ENCODE measurements around the gene CGB5.
"Not testable (repeated sequence)": the region's sequence is repeated elsewhere in the genome, so short reads cannot be mapped to it uniquely, and the experiment has no call there.

The CGB5 gene

DNA sequence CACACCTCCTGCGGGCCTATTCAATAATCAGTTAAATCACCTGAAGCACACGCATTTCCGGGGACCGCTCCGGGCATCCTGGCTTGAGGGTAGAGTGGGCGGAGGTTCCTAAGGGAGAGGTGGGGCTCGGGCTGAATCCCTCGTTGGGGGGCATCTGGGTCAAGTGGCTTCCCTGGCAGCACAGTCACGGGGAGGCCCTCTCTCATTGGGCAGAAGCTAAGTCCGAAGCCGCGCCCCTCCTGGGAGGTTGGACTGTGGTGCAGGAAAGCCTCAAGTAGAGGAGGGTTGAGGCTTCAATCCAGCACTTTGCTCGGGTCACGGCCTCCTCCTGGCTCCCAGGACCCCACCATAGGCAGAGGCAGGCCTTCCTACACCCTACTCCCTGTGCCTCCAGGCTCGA lies at the start of gene CGB5:
TSS of gene CGB5 (plus strand) at position 301 of the 400 bp plus-strand sequence. CDS start 362 bp downstream, outside the sequence.
- DNase-seq (ENCODE audit: low spot score): not testable (repeated sequence)

DNA sequence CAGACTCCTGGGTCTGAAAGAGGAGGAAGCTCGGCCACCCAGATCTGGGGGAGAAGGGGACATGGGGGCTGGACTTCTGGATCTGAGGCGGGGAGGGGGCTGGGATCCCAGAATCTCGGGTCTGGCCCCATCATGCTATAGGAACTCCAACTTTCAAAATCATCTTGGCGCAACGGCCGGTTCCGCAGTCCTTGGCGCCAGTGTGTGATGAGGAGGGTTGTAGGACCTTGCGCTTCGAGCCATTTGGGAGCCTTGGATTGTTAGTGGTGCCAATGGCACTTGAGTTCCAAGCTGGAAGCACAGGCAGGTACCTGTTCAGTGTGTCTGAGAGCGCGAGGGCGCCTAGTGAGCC lies 49.6 kb upstream of the CGB5 start:
- no peak for DNase-seq (ENCODE audit: low spot score)

DNA sequence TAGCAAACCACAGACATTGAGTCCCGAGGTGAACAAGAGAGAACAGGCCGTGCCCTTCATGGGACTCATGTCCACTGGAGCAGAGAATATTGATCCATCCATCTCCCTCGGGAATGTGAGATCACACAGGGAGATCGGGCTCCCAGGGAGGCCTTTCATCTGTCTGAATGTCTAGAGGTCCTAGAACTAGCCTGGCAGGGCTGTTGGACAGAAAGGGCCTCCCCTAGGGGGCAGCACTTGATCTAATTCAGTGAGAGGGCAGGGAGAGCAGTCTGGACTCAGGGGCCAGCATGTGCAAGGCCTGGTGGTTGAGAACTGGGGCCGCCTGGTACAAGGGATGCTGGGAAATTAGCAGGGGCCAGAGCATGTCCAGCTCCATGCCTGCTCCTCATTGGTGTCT lies 45.7 kb upstream of the CGB5 start:
- peak; percentile 55 for DNase-seq (ENCODE audit: low spot score)

DNA sequence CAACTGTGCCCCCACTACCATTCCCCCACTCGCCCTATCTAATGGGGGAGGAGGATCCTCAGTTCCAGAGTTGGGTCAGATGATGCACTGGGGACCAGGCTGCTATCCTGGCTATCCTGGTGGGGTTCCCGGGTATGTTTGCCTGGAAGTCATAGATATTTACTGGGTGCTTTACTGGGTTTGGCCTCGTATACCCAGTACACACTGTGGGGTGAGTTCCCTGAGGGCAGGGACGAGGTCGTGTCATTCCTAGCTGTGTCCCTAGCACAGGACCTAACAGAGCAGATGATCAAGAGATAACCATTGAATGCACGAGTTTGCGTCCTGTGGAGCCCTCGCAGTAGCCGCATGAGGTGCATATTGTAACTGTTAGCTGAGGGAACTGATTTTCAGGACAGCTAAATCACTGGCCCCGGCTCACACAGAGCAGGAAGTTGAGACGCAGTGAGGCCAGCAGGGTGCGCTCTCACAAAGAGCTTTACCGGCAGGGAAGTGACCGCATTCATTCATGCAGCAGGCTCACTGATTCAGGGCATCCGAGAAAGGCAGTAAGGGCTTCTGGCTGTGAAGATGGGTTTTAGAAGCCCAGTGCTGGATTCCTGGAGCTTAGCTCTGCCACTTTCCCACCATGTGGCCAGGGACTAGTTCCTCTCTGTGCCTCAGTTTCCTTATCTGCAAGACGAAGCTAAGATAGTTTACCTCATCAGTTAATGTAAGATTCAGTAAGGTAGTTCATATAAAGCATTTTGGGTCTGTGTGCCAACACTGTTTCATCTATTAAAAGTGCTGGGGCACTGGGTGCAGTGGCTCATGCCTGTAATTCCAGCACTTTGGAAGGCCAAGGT lies 43.9 kb upstream of the CGB5 start:
- DNase-seq (ENCODE audit: low spot score): peak; percentile 45

DNA sequence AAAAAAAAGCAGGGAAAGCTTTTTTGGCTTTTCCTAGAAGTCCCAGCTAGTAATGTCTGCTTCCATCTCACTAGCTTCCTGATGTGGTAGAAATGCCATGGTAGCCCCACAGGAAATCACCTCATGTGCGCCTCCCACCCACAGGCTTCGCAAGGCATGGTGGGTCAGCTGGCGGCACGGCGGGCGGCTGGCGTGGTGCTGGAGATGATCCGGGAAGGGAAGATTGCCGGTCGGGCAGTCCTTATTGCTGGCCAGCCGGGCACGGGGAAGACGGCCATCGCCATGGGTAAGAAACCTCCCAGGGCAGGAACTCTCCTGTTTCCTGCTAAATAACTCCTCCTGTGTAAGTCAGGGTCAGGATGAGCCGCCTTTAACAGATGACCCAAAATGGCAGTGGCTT lies 39.5 kb upstream of the CGB5 start:
- DNase-seq (ENCODE audit: low spot score): no peak

DNA sequence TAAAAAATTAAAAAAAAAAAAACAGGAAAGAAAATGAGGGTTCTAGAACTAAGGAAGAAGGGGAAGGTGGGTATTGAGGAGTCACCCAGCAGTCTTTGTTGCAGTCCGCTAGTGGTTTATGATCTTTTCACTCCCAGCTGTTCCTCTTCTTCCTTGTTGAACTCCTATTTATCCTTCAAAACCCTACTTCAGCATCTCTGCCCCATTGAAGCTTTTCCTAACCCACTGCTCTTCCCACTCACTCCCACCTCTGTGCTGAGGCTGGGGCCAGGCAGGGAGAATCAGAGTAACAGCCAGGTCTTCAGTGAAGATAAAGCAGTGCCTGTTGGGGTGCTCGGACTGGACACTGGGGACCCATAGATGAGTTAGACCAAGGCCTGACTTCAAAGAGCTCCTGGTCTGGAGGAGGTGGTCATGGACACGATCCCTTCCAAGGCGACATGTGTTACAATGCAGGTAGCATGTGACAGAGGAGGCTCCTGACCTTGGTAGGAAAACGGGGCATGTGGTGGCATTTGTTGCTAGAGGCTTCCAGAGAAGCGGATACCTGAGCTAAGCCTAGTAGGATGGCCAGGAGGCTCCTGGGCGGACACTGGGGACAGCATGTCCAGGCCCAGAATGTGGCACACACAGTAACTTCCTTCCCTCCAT lies 38.6 kb upstream of the CGB5 start:
- no peak for DNase-seq (ENCODE audit: low spot score)

DNA sequence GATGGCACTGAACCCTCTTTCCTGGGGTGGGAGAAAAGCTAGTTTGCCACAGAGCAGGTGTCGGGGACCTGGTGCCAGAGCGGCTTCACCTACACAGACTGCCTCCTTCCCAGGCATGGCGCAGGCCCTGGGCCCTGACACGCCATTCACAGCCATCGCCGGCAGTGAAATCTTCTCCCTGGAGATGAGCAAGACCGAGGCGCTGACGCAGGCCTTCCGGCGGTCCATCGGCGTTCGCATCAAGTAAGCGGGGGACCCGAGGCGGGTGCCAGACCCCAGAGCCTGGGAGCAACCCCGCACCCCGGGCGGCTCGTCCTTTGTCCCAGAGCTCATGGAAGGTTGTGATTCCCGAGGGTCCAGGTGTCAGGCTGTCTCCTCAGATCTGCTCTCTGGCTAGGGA lies 36.7 kb upstream of the CGB5 start:
- no peak for DNase-seq (ENCODE audit: low spot score)

DNA sequence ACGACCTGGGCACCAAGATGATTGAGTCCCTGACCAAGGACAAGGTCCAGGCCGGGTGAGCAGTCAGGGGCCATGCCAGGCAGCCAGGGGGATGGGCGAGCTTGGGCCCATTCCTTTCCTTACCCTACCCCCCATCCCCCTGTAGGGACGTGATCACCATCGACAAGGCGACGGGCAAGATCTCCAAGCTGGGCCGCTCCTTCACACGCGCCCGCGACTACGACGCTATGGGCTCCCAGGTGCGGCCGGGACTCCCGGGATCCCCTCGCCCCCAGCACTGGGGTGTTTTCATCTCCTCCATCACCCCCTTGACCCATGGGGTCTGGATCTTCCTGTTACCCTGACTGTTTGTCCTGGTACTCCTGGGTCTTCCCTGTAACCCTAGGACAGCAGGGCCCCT lies 33.8 kb upstream of the CGB5 start:
- no peak for DNase-seq (ENCODE audit: low spot score)

DNA sequence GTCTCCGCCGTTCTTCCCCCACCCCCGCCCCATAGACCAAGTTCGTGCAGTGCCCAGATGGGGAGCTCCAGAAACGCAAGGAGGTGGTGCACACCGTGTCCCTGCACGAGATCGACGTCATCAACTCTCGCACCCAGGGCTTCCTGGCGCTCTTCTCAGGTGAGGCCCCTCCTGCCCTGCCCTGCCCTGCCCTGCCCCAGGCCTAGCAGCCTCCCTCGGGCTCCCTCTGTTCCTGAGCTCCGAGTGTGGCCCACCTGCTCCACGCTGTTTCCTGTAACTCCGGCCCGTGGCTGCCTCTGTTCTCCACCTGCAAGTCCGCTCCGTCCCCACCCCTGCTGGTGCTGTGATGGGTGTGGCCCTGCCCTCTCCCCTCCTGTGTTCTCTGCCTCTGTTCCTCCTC lies 33.2 kb upstream of the CGB5 start:
- DNase-seq (ENCODE audit: low spot score): no peak

DNA sequence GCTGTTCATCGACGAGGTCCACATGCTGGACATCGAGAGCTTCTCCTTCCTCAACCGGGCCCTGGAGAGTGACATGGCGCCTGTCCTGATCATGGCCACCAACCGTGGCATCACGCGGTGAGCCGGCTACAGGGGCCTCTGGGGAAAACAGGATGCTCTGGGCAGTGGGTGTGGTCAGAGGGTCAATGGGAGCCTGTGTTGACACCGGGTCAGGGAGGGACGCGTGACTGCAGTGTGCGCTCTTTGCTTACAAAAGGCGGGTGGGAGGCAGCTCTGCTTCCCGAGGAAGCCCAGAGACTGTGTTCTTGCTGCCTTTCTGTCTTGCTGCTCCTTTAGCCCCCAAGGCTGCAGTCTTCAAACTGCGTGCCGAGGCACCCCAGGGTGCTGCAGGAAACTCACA lies 32.5 kb upstream of the CGB5 start:
- DNase-seq (ENCODE audit: low spot score): peak; percentile 47

DNA sequence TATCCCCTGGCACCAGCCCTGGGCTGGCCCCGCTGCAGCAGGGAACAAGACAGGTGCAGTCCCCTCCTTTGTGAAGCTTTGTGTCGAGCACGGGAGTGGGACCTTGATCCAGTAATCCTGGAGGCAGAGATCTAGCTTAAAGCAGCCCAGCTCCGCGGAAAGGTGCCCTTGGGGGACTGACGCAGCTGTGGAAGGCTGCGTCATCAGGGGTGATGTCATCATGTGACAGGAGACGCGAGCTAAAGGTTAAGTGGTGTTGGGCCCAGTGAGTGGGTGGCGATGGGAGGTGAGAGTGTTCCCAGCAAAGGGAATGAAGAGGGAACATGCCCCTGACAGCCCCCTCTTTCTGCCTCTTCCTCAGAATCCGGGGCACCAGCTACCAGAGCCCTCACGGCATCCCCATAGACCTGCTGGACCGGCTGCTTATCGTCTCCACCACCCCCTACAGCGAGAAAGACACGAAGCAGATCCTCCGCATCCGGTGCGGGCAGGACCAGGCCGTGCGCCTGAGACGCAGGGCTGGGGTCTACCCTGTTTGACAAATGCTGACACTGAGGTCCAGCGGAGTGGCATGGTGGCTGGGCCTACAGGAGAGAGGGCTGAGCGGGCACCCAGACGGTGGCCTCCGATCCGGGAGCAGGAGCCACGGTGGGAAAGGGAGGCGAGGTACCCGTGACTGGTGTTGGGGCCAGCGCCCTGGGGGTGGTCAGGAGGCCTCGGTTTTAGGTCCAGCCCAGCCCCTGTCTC lies 29.4 kb upstream of the CGB5 start:
- no peak for DNase-seq (ENCODE audit: low spot score)

DNA sequence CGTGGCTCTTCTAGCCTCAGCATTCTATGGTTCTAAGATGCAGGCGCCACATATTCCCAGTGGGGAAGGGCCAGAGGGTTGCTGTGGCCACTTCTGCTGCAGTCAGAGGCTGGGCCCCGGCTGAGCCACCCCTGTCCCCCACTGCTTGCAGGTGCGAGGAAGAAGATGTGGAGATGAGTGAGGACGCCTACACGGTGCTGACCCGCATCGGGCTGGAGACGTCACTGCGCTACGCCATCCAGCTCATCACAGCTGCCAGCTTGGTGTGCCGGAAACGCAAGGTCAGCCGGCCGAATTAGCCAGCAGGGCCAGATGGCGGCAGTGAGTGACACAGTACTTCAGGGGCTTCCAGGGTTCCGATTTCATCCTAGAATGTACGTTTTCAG lies 28.8 kb upstream of the CGB5 start:
- DNase-seq (ENCODE audit: low spot score): no peak

DNA sequence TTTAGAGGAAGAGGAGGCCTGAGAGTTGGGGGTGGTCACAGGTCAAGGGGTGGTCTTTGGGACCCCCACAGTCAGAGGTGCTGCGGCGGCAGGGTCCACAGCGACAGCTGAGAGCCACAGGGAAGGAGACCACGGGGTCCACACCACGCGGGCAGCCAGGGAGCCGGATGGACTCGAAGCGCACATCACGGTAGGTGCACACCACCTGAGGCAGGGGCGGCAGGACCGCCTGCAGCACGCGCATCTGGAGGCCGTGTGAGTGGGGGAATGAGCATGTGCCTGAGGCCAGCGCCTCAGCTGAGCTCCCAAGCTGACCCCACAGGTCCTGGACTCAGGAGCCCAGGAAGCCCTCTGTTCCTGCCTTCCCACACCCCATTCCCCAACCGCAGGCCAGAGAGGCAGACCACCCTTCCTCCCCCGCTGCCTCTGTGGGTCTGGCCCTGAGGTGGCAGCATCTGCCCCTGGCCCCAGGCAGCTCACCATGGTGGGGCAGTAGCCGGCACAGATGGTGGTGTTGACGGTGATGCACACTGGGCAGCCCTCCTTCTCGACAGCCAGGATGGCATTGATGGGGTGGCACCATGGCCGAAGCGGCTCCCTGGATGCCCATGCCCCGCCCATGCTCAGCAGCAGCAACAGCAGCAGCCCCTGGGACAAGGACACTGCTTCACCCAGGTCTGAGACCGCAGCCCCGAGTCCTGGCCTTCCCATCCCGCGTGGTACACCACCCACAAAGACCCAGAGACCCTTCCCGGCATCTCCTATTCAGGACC lies 27.4 kb upstream of the CGB5 start:
- no peak for DNase-seq (ENCODE audit: low spot score)

DNA sequence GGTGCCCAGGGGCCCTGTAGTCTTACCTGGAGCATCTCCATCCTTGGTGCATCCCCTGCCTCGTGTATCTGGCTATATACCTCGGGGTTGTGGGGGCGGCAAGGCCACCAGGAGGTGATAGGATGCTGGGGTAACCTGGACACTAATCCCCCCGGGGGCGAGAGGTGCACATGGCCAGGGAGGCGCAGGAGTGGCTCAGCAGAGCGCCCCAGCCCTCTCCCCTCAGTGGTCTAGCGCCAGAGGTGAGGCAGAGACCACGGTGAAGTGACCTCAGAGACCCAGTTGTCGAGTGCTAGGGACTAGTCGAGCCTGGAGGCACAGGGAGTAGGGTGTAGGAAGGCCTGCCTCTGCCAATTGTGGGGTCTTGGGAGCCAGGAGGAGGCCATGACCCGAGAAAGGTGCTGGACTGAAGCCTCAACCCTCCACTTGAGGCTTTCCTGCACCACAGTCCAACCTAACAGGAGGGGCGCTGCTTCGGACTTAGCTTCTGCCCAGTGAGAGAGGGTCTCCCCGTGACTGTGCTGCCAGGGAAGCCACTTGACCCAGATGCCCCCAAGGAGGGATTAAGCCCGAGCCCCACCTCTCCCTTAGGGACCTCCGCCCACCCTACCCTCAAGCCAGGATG lies 26.5 kb upstream of the CGB5 start, which contains the start of gene LHB:
TSS of gene LHB (minus strand) at position 51 of the 625 bp plus-strand sequence. CDS start at position 41, 10 bp downstream.
- no peak for DNase-seq (ENCODE audit: low spot score)

DNA sequence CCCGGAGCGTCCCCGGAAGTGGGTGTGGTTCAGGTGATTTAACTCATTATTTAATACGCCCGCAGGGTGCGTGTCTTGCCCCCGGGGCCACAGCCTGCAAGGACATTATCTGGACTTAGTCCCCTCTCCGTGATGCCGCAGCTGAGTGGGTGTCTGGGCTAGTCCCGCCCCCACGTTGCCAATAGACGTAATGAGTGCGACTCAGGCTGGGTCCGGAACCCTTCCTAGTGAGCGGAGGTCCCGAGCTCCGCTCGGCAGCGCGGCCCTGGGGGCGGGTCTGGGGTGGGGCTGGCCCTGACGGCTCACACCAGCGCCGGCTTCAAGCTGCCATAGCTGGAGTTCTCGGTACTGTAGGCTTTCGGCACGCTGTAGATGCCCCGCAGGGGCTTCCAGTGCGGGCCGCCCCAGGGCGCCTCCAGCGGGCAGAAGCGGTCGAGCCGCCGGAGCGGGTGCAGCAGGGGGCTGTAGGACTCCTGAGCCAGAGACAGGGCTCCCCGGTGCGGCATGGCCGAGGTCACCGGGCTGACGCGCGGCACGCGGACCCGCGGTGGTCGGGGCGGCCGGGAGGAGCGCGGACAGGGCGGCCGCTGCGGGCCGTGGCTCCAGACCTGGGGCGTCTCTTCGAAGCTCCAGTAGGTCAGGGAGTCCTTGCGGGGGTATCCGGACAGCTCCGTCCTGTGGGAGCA lies 25.8 kb upstream of the CGB5 start:
- DNase-seq (ENCODE audit: low spot score): no peak

DNA sequence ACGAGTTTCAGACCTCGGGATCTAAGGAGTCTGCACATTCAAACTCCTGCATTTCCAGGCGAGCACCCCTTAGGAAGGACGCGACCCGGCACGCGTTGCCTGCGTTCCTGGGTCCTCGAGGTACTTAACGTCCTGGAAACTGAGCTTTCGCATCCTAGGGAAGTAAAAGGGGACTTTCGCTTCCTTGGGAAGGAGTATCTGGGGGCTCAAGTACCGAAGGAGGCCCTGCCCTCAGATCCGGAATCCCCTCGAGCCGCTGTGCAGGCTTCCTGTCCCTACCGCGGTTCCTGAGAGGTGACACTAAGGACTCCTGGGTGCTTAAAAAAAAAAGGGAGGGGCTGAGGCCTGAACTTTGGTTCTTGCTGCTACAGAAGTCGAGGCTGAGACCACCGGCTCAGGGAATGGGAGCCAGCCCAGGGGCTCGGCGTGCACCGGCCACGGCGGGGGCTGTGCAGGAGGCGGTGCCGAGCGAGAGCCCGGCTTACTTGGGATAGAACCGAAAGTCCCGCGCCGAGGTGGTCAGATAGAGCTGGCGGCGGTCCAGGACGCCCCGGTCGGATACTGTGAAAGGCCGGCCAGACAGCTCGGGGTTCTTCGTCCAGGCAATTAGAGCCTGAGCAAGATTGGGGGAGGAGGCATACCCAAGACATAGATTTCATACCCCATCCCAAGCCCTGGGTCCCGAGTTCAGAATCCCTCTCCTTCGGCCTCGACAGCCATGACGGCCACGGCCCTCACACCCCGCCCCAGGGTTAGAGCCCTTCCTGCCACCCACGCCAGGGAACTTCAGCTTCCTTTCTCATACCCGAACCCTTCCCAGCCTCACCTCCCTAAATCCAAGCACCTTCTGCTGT lies 25.0 kb upstream of the CGB5 start:
- not testable (repeated sequence) for DNase-seq (ENCODE audit: low spot score)

DNA sequence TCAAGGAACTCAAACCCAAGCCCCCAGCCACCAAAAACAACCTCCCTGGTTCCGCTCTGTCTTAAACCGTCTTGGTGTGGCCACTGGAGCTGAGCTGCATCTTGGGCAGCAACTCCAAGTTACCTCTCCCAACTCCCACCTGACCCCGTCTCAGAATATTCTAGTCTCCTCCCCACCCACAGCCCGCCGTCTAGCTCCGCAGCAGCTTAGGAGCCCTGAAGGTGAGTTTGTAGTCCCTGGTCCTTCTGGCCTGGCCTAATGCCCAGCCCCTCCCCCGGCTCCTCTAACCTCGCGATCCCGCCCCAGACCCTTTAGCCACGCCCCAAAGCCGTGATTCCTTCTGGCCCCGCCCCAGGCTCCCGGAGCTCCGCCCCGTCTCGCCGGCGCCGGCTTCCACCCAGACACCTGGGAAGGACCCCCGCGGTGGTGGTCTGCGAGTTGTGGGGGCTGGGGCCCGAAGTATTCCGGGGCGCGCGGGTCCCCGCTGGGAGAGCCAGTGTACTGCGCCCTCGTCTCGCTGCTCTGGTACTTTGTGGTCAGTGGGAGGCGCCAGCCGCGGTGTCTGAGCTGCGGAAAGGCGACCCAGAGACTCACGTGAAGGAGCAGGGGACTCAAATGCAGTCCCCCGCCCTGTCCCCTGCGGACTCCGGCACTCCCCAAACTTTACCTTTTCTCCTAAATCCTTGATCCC lies 24.3 kb upstream of the CGB5 start:
- peak; percentile 61 for DNase-seq (ENCODE audit: low spot score)

DNA sequence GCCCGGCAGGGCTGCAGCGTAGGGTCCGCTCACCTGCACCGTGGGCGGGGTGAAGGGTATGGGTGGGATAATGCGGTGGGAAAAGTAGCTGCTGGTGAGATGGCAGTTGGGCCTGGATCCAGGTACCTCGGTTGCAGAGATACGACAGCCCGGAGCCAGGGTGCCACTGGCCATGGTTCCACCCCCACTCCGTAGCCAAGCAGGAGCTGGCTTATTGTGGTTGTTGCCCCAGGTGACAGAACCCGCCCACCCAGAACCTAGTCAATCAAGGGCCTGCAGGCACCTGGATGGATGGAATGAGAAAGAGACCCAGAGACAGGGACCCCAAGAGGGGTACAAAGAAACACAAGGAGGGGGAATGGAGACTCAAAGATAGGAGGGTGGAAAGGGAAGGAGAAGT lies 23.3 kb upstream of the CGB5 start:
- DNase-seq (ENCODE audit: low spot score): no peak

All from COLO829 (cell line).